ENCODE data around the gene TTC21B.

- TF ChIP-seq CTCF (IDR thresholded peaks at IDR 0.05) (no peak), POLR2A (IDR thresholded peaks at IDR 0.05) (no peak)
These were observed 107.5 kb downstream of the TTC21B start for GRCh38 chr2:165846056-165846455.

Measured in vagina (tissue), 2 donors.